SK-N-SH (cell line): ENCODE results near the gene AK4. TPM values are rescaled to one million over a fixed set of nuclear protein-coding genes. Genes with fewer than 3 reads are reported as not detected.
"Not testable (repeated sequence)": the region's sequence is repeated elsewhere in the genome, so short reads cannot be mapped to it uniquely, and the experiment has no call there.

ENCODE experiments used
- CTCF ChIA-PET: fragments of 300-600, 350-600 bp; formaldehyde crosslinking; extraction: SDS; loops from one replicate; lab custom pipeline; 2021; lab: Yijun Ruan, JAX
- POLR2A ChIA-PET: fragments of 350-600 bp; sonication (Branson Sonifier 250); formaldehyde crosslinking; extraction: SDS; loops from one replicate; lab custom pipeline; 2020; ENCODE audit warnings: antibody characterized with exemption, inconsistent platforms; lab: Yijun Ruan, JAX
- DNase-seq: peaks from one replicate; pipeline ENCODE4 v3.0.0; 2012
- H2AFZ ChIP-seq: fragments of 200-600 bp; sonication (generic); 2 replicates; pipeline ENCODE4 v1.8.1; 2016; ENCODE audit warnings: antibody characterized with exemption, mild to moderate bottlenecking, low read depth
- H3F3A ChIP-seq: fragments of 200-600 bp; sonication (generic); replicated peaks from 2 replicates; pipeline ENCODE3; 2016; ENCODE audit warnings: antibody characterized with exemption, mild to moderate bottlenecking; ENCODE audit not compliant: insufficient read depth
- H3K27ac ChIP-seq, 2 experiments: fragments of 200-500 bp in 1 of 2; fragments of 200-600 bp in 1 of 2; sonication (Bioruptor generic) in 1 of 2; sonication (generic), shearing (Covaris generic) in 1 of 2; 2 replicates each; pipeline versions ENCODE4 v1.5.1 to v1.6.1; 2014 to 2016; ENCODE audit warnings: low read depth in 2 of 2, inconsistent platforms in 1 of 2, low read length in 1 of 2, mild to moderate bottlenecking in 1 of 2, mixed read lengths in 1 of 2
- H3K27me3 ChIP-seq: fragments of 200-600 bp; sonication (generic), shearing (Covaris generic); 2 replicates; pipeline ENCODE4 v1.6.1; 2016; ENCODE audit warnings: mixed run types; ENCODE audit not compliant: insufficient read depth
- H3K36me3 ChIP-seq, 2 experiments: fragments of 200-500 bp in 1 of 2; fragments of 200-600 bp in 1 of 2; sonication (Bioruptor generic) in 1 of 2; sonication (generic) in 1 of 2; replicated peaks in 1 of 2; 2 replicates each; pipeline versions ENCODE3 to v1.5.1; 2014 to 2016; ENCODE audit warnings: low read length in 1 of 2, mild to moderate bottlenecking in 1 of 2; ENCODE audit not compliant: insufficient read depth in 2 of 2, control insufficient read depth in 1 of 2
- H3K4me1 ChIP-seq, 2 experiments: fragments of 200-500 bp in 1 of 2; fragments of 200-600 bp in 1 of 2; sonication (Bioruptor generic) in 1 of 2; sonication (generic), shearing (Covaris generic) in 1 of 2; 2 replicates each; pipeline versions ENCODE4 v1.5.1 to v1.6.1; 2014 to 2016; ENCODE audit warnings: low read depth in 1 of 2, low read length in 1 of 2, mixed run types in 1 of 2; ENCODE audit not compliant: insufficient read depth in 2 of 2, control insufficient read depth in 1 of 2
- H3K4me2 ChIP-seq: fragments of 200-600 bp; sonication (generic), shearing (Covaris generic); 2 replicates; pipeline ENCODE4 v1.6.1; 2017; ENCODE audit warnings: mixed run types
- H3K4me3 ChIP-seq, 2 experiments: fragments of 200-500 bp in 1 of 2; fragments of 200-600 bp in 1 of 2; sonication (Bioruptor generic) in 1 of 2; sonication (generic), shearing (Covaris generic) in 1 of 2; 2 replicates each; pipeline versions ENCODE4 v1.5.1 to v1.8.1; 2014 to 2016; ENCODE audit warnings: low read depth in 2 of 2, inconsistent platforms in 1 of 2, low read length in 1 of 2, mild to moderate bottlenecking in 1 of 2, mixed read lengths in 1 of 2, moderate library complexity in 1 of 2
- H3K79me2 ChIP-seq: fragments of 200-600 bp; sonication (generic); 2 replicates; pipeline ENCODE4 v1.8.1; 2017; ENCODE audit warnings: mild to moderate bottlenecking; ENCODE audit not compliant: insufficient read depth
- H3K9ac ChIP-seq: fragments of 200-600 bp; sonication (generic); 2 replicates; pipeline ENCODE4 v1.6.1; 2017; ENCODE audit warnings: mixed run types
- H3K9me2 ChIP-seq: fragments of 200-600 bp; sonication (generic); 2 replicates; pipeline ENCODE4 v1.6.1; 2017; ENCODE audit warnings: mixed run types
- H3K9me3 ChIP-seq: fragments of 200-600 bp; sonication (generic); 2 replicates; pipeline ENCODE4 v1.6.1; 2017; ENCODE audit warnings: mixed run types, mild to moderate bottlenecking, moderate library complexity
- H4K20me1 ChIP-seq: fragments of 200-600 bp; sonication (generic); 2 replicates; pipeline ENCODE4 v1.6.1; 2017; ENCODE audit warnings: mild to moderate bottlenecking, mixed run types; ENCODE audit not compliant: insufficient read depth
- ELF1 ChIP-seq: IDR thresholded peaks from 2 replicates; pipeline ENCODE4 v1.4.0; 2012
- FOSL2 ChIP-seq: IDR thresholded peaks from 2 replicates; pipeline ENCODE4 v1.4.0; 2012; ENCODE audit warnings: low read depth, mild to moderate bottlenecking, moderate library complexity, borderline replicate concordance
- GABPA ChIP-seq: IDR thresholded peaks from 2 replicates; pipeline ENCODE4 v1.4.0; 2012; ENCODE audit warnings: low read depth, mild to moderate bottlenecking
- IRF3 ChIP-seq: fragments of 150-350 bp; IDR thresholded peaks from 2 replicates; pipeline ENCODE4 v1.6.1; 2016; ENCODE audit warnings: mild to moderate bottlenecking, low read depth, low read length
- MXI1 ChIP-seq: IDR thresholded peaks from 2 replicates; pipeline ENCODE4 v1.6.1; 2012; ENCODE audit warnings: mild to moderate bottlenecking, low read depth, low read length, improper control_type of control experiment
- PBX3 ChIP-seq: IDR thresholded peaks from 2 replicates; pipeline ENCODE4; 2012
- POLR2AphosphoS5 ChIP-seq: IDR thresholded peaks from 2 replicates; pipeline ENCODE4 v1.6.1; 2012; ENCODE audit warnings: low read depth, low read length
- RCOR1 ChIP-seq: fragments of 150-350 bp; IDR thresholded peaks from 2 replicates; pipeline ENCODE4 v1.6.1; 2017; ENCODE audit warnings: antibody characterized with exemption, low read length
- RXRA ChIP-seq: IDR thresholded peaks from 2 replicates; pipeline ENCODE4 v1.4.0; 2012; ENCODE audit warnings: low read depth, mild to moderate bottlenecking, borderline replicate concordance
- SIN3A ChIP-seq: IDR thresholded peaks from 2 replicates; pipeline ENCODE4 v1.6.1; 2012; ENCODE audit warnings: low read depth, mild to moderate bottlenecking, low read length, moderate library complexity, borderline replicate concordance
- TCF12 ChIP-seq: IDR thresholded peaks from 2 replicates; pipeline ENCODE4 v1.4.0; 2012
- USF2 ChIP-seq: fragments of 150-350 bp; IDR thresholded peaks from 2 replicates; pipeline ENCODE4 v1.6.1; 2017; ENCODE audit warnings: antibody characterized with exemption, low read length, low read depth, borderline replicate concordance
- YY1 ChIP-seq: IDR thresholded peaks from 2 replicates; pipeline ENCODE4 v1.4.0; 2012; ENCODE audit warnings: low read depth, mild to moderate bottlenecking
- ZBTB33 ChIP-seq: IDR thresholded peaks from 2 replicates; pipeline ENCODE4 v1.4.0; 2012; ENCODE audit warnings: low read depth, borderline replicate concordance
- WGBS: methylation state at CpG from one replicate; pipeline ENCODE4 v1.1.6; 2017; ENCODE audit warnings: low lambda C conversion rate; 5-methylcytosine and 5-hydroxymethylcytosine counted together
- polyA plus RNA-seq, 3 experiments: library from polyadenylated mRNA; depleted of rRNA; stranded (reverse); fragments of >200 nt; gene quantifications; 2 replicates each; pipeline ENCODE4 v1.2.3, GENCODE V29; 2012

The AK4 gene
- polyA plus RNA-seq, 1 of the 3 experiments (the other 2 are of a cell fraction) = 6.4 TPM

GRCh38 chr1:65163201-65163805, 15.3 kb downstream of the AK4 start (continued):
- no peak for TF ChIP-seq USF2

- not testable (repeated sequence) for H3K4me3 ChIP-seq
These were observed 16.1 kb downstream of the AK4 start for GRCh38 chr1:65164101-65164500.

GRCh38 chr1:65164633-65165032, 16.6 kb downstream of the AK4 start:
- H3F3A ChIP-seq = no peaks in the 10 kb centered on the region
- no peaks in the 10 kb centered on the region for H3K4me1 ChIP-seq
- no peaks in the 10 kb centered on the region for H3K9me3 ChIP-seq
- no peak overlapping the region for H3K27ac ChIP-seq
- POLR2A ChIA-PET = no interaction called here
- H3K36me3 ChIP-seq = no peaks in the 10 kb centered on the region
- no peak overlapping the region for H3K4me3 ChIP-seq
- TF ChIP-seq SIN3A (no peak), PBX3 (peak; percentile 45), TCF12 (peak; percentile 54; the same call in 1 of the 2 replicates)
- TF ChIP-seq, all 33 proteins: peak for 2
- Histone ChIP-seq H3K79me2 (no peaks in the 10 kb centered on the region), H3K9me2 (no peaks in the 10 kb centered on the region), H3K27me3 (no peaks in the 10 kb centered on the region), H3K4me2 (no peak overlapping the region), H4K20me1 (no peaks in the 10 kb centered on the region), H2AFZ (no peak overlapping the region), H3K9ac (no peak overlapping the region)
- CTCF ChIA-PET = no interaction called here
- DNase-seq = no peak

More at GRCh38 chr1:65164101-65164500, 16.1 kb downstream of the AK4 start:
- H3K4me1 ChIP-seq, H3F3A ChIP-seq, POLR2A ChIA-PET, H2AFZ ChIP-seq, H3K4me2 ChIP-seq, H3K9ac ChIP-seq, H3K79me2 ChIP-seq, H3K9me2 ChIP-seq, H3K27ac ChIP-seq, H3K27me3 ChIP-seq, CTCF ChIA-PET, H3K9me3 ChIP-seq, H3K36me3 ChIP-seq, DNase-seq, H4K20me1 ChIP-seq: not testable (repeated sequence)
- WGBS = 87% methylated on average over 3 of the region's 3 CpGs

GRCh38 chr1:65165269-65165993, 17.4 kb downstream of the AK4 start:
- WGBS = 85% methylated on average over 5 of the region's 5 CpGs
- Histone ChIP-seq H2AFZ (no peak overlapping the region), H3K79me2 (no peaks in the 10 kb centered on the region), H3K9me3 (no peaks in the 10 kb centered on the region), H3K4me3 (no peak overlapping the region), H3K27me3 (no peaks in the 10 kb centered on the region), H3K4me2 (no peak overlapping the region), H4K20me1 (no peaks in the 10 kb centered on the region), H3K4me1 (no peaks in the 10 kb centered on the region; a peak in 1 of 4 replicates), H3K27ac (no peak overlapping the region), H3K9ac (no peak overlapping the region), H3K36me3 (no peaks in the 10 kb centered on the region), H3F3A (no peaks in the 10 kb centered on the region), H3K9me2 (no peaks in the 10 kb centered on the region)
- CTCF ChIA-PET = no interaction called here
- DNase-seq = no peak
- POLR2A ChIA-PET = no interaction called here
- no peak for TF ChIP-seq ZBTB33
- no peak for TF ChIP-seq RXRA
- no peak for TF ChIP-seq ELF1
- no peak for TF ChIP-seq FOSL2
- TF ChIP-seq IRF3 = no peak
- no peak for TF ChIP-seq MXI1
- TF ChIP-seq POLR2AphosphoS5 = no peak
- no peak for TF ChIP-seq GABPA
- no peak for TF ChIP-seq SIN3A
- no peak for TF ChIP-seq RCOR1
- no peak for TF ChIP-seq YY1
